GM18907 (cell line): Measurements from ENCODE around the gene HOMER1.
"Not testable (repeated sequence)": the region's sequence is repeated elsewhere in the genome, so short reads cannot be mapped to it uniquely, and the experiment has no call there.

Experiments used
- ATAC-seq: cut with Tn5 transposase; IDR thresholded peaks from one replicate; pipeline ENCODE4 v1.9.1; 2021; ENCODE audit warnings: mild to moderate bottlenecking, moderate library complexity; ENCODE audit not compliant: unreplicated experiment

HOMER1 gene

DNA sequence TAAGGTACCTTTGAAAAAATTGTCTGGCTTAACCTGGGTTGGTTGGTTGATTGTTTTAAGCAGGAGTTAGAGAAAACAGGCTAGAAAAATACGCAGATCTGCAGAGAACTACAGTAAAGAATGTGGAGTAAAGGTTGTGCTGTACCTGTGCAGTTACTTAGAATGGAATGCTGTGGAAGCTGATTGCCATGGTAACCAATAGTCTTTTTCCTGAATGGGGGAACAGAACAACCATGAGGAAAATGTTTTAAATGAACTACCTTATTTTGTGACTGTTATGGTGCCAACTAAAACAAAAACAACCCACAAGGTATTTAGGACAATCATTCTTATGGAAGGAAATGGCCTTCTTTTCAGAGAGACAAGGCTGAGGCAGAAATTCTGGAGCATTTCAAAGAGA, 4.8 kb upstream of the HOMER1 start:
- no peak for ATAC-seq

- ATAC-seq: no peak
Measured at GRCh38 chr5:79517601-79518000, 3.7 kb upstream of the HOMER1 start.

DNA sequence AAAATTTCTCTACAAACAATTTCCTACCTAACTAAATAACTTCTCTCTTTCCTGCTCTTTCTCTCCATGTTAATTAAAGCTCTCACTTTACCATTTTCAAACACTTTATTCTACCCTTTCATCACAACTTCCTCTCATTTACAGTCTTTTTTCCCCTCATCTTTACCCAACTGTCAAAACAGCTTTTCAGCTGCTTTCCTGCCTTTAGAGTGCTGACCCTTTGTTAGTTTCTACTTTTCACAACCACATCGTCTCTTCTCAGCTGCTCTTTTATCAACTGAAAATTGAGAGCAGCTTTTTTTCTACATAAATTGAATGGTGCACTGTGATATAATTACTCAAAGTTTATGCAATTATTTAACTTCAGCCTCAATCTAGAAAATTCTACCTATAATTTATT, 3.1 kb upstream of the HOMER1 start:
- ATAC-seq: no peak

DNA sequence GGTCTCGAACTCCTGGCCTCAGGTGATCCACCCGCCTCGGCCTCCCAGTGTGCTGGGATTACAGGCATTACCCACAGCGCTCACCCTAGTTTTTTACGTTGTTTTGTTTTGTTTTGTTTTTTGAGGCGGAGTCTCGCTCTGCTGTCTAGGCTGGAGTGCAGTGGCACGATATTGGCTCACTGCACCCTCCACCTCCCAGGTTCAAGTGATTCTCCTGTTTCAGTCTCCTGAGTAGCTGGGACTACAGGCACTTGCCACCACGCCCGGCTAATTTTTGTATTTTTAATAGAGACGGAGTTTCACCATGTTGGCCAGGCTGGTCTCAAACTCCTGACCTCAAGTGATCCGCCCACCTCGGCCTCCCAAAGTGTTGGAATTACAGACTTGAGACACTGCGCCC, 2.4 kb upstream of the HOMER1 start:
- not testable (repeated sequence) for ATAC-seq

GRCh38 chr5:79514391-79515105, 614 bp upstream of the HOMER1 start:
- ATAC-seq: peak; percentile 91

- no peak for ATAC-seq
Measured at GRCh38 chr5:79513308-79513703, 628 bp downstream of the HOMER1 start.

- ATAC-seq: no peak
Measured at GRCh38 chr5:79512471-79513307, 1.2 kb downstream of the HOMER1 start.

- ATAC-seq: no peak
Measured at GRCh38 chr5:79512049-79512448, 1.9 kb downstream of the HOMER1 start.

- no peak for ATAC-seq
Measured at GRCh38 chr5:79510638-79511037, 3.3 kb downstream of the HOMER1 start.

GRCh38 chr5:79509244-79509885, 4.6 kb downstream of the HOMER1 start:
- ATAC-seq: no peak

DNA sequence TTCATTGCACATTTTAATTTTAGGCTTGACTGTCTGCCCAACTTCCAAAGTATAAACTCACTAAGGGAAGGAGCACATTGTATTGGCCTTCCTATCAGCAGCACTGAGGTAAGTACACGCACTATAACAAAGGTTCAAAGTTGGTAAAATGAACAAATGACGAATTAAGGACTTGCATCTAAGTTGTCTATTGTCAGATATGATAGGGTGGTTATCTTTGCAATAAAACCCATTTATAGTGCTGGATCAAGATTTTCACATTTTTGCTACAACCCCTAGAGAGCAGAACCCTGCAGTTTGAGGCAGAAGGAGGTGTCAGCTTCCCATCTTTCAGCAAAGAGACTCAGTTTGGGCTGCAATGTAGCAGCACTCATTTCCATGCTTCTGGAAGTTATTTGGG, 5.1 kb downstream of the HOMER1 start:
- ATAC-seq: no peak

DNA sequence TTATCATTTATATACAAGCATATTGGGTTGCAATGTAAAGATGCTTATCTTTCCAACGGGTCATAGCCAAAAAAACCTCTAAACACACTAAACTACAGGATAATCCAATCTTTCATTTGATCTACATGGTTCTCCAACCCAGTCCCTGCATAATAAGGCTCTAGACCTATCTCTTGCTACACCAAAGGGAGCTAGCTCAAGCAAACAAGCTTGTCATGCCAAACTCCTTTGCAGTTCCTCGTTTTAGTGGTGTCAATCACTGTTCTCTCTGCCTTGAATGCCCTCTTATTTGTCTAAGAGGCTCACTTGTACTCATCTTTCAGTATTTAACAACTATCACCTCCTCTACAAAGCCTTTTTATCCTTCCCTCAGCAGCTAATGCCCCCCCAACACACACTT, 5.6 kb downstream of the HOMER1 start:
- no peak for ATAC-seq

- no peak for ATAC-seq
Measured at GRCh38 chr5:79507251-79508205, 6.4 kb downstream of the HOMER1 start.

DNA sequence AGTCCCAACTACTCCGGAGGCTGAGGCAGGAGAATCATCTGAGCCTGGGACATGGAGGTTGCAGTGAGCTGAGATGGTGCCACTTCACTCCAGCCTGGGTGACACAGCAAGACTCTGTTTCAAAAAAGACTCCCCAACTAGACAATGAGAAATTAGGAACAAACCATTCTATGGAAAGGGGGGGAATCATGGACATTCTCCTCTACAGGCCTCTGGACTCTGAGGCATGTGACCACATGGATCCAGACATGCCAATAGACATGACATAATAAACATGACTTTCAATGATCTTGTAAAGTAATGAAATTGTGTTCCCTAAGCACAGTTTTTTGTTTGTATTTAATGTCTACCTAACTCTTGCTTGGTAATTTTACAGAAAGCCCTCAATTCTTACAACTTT, 8.8 kb downstream of the HOMER1 start:
- no peak for ATAC-seq

GRCh38 chr5:79503794-79504495, 10.0 kb downstream of the HOMER1 start:
- no peak for ATAC-seq

DNA sequence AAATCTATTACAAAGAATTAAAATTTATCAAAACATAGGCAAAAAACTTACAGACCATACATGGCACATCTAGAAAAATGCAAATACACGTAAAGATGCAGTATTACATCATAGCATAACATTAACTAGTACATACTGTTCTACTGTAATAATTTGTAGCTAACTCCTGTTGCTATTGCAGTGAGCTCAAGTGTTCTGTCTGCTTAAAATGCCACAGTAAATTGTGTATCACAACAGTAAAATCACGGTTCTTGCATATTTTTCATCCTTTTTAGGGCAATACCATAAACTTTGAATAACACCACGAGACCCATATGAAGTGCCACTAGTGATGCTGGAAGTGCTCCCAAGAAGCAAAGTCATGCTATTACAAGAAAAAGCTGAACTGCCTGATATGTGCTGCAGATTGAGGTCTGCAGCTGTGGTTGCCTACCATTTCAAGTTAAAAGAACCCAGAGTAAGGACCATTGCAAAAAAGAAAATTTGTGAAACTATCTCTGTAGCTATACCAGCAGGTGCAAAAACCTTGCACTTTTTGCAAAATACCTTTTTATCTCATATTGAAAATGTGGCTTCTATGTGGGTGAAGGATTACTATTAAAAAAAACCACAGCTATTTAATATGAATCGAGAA, 14.2 kb downstream of the HOMER1 start:
- ATAC-seq: no peak

DNA sequence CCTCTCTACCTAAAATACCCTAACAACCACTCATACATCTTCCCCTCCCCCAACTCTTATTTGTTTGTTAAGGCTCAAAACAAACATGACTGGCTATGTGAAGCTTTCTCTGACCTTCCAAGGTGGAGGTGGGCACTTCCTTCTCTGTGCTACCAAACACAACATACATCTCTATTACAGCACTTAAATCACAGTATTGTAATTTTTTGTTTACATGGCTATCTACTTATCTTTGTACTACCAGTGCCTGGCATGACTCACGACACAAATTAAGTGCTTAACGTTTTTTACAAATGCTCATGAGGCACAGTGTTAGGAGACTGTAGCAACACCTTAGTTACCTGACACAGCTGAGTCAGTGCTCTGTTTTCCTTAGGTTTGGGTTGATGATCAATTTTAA, 18.6 kb downstream of the HOMER1 start:
- ATAC-seq: no peak

DNA sequence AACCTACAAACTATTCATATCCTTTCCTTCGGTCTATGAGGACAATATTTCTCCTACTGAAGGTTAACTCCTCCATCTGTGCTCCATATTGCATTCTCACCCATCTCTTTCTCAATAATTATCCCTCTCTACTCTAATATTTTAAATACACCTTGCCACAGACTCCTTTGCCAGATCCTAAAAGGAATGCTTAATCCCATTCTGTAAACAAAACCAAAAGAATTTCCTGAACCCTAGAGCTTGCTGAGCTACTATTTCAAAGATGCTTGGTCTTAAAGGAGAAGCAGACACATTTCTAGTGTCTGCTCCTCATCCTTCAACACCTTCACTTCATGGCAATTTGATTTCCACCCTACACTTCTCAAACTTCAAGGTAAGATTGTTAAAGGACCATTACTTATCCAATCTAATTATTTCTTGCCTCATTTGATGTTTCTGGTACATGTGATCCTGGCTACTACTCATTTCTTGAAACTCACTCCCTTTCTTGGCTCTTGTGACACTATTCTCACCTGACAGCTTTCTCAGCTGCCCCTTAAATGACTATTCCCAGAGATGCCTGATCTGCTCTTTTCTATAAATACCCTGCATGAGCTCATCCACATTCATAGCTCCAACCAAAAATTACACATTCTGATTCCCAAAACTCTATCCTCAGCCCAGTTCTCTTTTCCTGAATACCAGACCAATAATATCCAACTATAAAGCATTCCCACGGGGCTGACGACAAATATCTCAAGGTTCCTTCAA, 20.2 kb downstream of the HOMER1 start:
- no peak for ATAC-seq
